D341Med (cell line): ENCODE measurements around the gene GPC5.
"Not testable (repeated sequence)": the region's sequence is repeated elsewhere in the genome, so short reads cannot be mapped to it uniquely, and the experiment has no call there.

Experiments
- DNase-seq: peaks from one replicate; pipeline ENCODE4 v3.0.0; 2012; ENCODE audit warnings: low spot score

The GPC5 gene

DNA sequence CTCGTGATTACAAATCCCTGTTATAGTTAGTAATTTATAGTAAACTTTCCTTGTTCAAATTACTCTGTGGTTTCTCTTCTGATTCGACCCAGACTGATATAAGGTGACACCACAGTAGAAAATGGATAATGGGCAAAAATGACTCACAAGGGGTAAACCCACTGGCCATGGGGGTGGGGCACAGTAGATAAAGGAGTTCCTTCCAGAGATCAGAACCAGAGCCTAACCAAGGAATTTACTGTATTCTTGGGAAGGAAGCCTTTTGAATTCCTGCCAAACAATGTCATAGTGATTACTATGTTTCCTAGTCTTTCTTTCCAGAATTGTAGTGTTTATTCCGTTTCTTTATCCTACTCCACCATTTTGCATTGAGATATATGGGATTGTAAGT lies 29.0 kb upstream of the GPC5 start:
- DNase-seq: no peak

DNA sequence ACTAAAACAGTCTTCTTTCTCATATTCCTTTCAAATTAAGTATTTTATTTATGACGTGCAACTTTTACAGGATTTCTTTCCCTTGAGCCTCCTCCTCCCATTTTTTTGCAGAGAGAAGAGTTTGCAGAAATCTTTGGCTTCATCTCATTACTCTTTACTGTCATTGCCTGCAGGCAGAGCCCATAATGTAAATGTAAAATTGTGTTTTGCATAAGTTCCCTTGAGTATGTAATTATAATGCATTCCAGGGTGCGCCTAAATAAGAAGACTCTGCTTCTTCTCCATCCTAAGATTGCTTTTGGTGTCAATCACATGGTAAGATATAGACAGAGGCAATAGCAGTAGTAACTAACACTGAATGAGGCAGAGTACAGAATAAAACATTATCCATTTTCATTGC lies 27.9 kb upstream of the GPC5 start:
- DNase-seq: no peak

DNA sequence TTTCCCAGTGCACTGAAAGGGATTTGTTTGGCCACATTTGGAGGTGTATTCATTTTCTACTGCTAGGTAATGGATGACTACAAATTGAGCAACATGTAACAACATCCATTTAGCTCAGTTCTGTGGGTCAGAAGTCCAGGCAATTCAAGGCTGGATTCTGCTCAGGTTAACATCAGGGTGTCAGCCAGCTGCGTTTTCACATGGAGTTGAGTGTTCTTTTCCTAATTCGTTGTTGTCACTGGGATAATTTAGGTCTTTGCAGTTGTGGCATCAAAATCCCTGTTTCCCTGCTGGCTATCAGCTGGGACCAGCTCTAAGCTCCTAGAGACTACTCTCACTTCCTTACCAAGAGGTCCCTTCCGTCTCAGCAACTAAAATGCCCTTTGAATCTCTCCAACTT lies 25.5 kb upstream of the GPC5 start:
- DNase-seq: no peak

DNA sequence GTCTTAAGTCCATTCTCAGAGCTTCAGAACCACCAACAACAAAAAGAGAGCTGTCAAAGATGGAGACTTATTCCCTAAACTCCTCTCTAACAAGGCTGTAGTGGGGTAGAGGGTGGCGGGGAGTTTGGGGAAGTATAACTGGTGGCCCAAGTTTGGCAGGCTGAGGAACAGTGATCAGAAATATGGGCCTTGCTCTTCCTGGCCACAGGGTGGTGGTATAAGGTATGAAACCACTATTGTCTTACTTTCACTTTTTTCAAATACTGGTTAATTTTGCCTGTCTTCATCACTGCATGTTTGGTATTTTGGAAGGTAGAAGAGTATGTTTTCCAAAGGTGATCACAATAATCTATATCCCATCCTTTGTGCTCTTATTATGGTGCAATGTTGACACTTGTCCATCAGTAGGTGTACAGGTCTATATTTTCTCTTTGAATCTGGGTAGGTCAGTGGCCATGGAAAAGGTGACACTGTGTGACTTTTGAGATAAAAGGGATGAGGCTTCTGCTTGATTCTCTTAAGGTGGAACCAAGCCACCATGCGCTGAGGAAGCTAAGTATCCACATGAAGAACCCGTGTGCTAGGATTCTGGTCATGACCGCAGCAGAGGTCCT lies 23.2 kb upstream of the GPC5 start:
- DNase-seq: peak; percentile 54

DNA sequence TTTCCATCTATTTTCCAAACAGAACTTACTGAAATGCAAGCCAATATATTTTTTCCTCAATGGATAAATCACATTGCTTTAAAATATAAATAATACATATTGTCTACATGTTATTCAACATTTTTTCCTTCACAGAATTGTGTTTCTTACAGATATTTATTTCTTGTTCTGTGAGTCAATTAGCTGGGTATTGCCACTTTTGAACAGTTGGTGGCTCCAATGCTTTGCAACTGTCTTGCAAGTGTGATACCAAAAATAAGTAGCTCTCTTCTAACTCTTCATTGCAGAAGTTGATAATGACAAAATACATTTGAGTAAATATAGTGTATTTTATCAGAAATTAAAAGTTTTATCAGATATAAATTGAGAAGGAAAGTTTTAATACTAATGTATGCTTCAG lies 17.1 kb upstream of the GPC5 start:
- DNase-seq: no peak

DNA sequence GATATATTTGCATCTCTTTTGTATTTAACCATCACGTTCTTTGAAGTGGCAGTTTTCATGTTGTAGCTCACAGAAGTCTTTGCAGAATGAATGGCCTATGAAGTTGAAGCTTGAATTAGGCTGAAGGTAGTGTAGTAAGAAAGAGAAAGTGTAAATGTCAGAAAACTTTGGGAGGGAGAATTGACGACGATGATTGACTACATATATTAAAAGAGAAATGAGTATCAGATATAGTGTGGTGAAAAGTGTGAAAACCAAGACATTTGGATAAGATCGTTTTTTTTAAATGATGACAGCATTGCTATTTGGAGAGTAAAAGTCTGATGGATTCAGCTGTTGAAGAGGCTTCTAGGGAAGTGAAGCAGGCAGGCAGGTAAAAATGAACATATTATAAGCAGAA lies 14.6 kb upstream of the GPC5 start:
- DNase-seq: no peak

DNA sequence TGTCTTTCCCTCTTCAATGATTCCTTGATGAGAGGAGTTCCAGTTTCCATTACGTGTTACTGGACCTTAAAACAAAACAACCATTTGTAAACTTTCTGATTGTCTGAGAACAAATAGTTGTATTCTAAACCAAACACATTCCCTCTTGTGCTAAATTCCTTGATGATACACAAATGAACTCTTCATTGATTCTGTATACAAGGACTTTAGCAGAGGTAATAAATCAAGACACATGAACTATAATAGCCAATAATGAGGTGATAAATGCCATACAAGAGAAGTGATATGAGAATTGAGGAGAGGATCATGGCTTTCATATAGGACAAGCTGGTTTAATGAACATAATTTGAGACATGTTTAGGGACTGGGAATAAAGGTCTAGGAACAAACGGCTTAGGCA lies 13.5 kb upstream of the GPC5 start:
- DNase-seq: no peak

DNA sequence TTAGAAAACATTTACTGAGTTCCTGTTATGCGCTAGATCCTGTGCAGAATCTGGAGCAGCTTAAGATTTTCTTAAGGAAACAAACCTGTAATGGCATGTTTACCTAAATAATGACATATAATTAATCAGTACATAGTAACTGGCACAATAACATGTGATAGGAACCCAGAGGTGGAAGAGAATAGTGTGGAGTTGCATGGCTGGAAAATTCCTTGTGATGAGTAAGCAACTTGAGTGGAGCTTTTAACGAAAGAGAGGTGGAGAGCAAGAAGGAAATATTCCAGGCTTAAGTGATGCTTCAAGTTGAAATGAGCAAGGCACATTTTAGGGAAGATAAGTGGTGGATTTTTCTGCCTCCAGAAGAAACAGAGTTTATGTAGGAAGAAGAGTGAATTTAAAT lies 9.2 kb upstream of the GPC5 start:
- no peak for DNase-seq

DNA sequence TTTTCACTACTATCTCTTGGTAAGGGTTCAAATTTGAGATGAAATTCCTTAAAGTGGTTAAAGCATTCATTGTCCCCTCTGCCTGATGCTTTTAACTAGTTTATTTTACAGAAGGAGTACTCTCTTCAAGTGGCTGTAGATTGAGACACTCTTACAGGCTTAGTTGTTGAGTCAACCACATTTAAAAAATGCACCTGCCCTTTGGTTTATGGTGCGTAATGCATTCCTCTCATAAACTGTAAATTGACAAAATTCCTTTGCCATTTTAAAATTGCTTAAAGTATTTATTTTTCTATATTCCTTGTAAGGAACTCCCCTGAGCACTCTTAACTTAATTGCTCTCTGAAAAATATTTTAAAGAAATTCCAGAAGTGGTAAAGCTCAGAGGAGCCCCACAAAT lies 826 bp upstream of the GPC5 start:
- DNase-seq: no peak

DNA sequence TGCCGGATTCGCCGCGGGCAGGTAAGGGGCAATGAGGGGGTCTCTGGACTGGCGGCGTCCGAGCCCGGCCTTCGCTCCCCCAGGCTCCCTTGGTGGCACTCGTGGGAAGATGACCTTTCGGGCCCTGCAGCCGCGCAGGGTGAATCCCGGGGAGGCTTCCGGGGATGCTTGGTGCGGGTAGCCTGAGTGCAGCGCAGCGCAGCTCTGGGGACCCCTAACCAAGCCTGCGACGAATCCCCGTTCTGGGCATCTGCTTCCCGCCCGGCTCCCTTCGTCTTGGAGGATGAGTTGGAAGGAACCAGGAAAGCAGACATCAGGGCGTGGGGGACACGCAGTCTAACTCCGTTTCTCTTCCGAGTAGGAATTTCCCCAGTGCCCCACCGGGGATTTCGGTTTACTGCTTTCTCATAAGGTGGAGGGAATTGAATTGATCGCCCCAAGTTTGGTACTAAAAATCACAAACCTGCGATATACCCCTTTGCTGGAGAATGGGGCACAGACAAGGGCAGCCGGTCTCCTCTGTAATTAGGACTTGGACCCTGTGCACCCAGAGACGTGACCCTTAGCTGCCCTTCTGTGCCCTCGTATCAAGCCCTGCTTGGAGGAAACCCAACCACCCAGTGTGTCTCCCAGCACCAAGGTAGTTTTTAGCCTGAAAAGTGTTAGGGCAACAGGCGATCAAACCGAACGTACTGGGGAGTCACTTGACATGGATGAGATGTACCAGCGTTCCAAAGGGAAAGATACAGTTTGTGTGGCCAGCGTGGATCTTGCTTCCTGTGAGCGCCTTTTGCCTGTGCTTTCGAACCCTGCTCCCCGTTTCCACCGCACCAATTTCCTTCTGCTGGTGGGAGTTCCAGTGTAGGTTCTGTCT lies 1.0 kb downstream of the GPC5 start:
- no peak for DNase-seq

DNA sequence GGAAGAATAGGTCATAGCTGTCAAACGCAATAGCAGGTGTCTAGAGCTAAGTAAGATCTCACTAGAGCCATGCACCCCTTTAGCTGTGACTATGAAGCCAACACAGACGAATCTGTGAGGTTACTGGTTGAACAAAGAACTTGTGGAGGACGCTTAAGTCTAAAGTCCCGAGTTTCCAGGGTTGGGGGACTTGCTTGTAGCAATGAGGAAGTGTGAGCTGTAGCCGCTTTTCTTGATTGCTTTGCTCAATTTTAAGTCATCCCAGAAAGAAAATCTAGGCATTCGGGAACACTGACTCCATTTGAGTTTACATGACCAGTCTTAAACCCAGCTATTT lies 1.6 kb downstream of the GPC5 start:
- DNase-seq: no peak

DNA sequence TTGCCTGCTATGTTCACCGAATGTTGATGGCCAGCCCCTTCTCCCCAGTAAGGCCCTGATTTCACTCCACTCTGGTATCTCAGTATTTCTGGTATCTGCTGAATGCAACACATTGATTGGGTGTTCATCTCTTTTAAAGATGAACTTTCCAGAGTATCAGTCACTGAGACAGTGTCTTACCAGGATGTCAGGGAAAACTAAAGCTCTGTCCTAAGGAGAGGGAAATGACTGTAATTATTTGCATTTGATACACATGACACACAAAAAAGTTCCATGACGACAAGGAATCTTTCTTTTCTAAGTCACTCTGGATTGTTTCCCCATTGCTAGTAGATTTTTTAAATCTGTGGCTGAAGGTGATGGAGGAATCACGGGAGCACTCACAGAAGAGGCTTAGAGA lies 2.2 kb downstream of the GPC5 start:
- no peak for DNase-seq

DNA sequence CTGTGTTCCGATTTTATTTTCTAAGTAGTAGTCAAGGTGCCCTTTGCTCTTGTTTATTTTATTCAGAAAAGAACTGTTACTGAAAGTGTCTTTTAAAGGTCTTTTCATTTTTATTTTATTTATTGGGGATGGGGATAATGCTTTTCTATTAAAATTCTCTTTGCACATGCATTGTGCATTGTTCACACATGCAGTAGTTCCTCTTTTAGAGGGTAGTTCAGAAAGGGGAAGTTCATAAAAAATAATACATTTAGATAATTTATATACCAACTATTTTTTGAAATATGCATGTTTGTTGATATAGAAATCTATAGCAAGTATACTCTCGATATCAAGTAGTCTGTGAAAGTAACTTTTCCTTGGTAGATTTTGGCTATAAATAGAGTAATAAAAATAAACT lies 3.5 kb downstream of the GPC5 start:
- no peak for DNase-seq

DNA sequence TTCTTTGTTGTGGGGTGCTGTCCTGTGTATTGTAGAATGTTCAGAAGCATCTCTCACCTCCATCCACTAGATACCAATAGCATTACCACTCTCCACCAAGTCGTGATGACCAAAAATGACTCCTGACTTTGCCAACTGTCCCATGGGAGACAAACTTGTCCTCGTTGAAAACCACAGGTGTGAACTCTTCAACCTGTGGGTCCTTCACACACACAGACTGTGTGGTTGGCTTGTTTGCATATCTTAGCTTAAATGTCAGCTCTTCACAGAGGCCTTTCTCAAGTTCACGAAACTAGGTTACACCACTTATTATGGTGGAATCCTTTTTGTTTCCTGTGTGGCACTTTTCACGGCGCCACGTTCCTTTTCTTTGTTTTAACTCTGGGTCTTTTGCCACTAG lies 6.8 kb downstream of the GPC5 start:
- no peak for DNase-seq

DNA sequence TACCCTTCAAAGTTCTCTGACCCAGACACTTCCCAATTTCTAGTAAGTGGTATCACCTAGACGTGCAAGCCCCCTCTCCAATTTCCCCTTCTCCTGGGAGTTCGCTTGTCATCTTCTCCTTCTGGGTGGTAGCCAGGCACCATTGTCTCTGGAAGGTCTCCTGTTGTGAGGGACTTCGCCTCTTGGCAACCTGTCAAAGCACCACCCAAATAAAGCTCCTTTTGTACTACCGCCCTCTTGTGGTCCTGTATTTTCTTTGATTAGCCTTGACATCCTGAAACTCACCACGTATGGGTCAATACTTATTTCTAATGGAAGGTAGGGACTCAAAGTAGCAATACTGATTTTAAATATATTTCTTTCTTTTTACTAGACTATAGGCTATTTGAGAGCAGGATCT lies 8.2 kb downstream of the GPC5 start:
- DNase-seq: peak; percentile 50

DNA sequence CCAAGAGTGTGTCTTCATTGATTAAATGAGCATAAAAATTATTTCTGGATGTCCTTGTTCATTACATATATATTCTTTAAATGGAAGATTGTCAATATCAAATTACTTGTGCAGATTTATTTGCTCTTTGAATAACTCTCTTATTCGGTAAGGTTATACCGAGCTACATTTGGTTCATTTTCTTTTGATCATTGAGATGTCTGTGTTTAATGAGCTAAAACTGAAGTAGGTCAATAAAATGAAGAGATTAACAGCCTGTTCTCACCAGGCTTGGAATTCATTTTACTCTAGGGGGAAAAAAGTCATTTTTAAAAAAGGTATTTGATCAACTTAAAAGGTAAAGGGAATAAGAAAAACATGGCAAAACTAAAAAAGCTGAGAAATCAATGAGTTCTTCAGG lies 10.6 kb downstream of the GPC5 start:
- DNase-seq: no peak

DNA sequence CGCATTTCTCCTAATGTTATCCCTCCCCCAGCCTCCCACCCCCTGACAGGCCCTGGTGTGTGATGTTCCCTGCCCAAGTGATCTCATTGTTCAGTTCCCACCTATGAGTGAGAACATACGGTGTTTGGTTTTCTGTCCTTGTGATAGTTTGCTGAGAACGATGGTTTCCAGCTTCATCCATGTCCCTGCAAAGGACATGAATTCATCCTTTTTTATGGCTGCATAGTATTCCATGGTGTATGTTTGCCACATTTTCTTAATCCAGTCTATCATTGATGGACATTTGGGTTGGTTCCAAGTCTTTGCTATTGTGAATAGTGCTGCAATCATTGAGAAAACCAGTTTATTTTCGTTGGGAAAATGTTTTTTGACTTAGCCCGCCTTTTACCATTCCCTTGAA lies 18.2 kb downstream of the GPC5 start:
- not testable (repeated sequence) for DNase-seq

DNA sequence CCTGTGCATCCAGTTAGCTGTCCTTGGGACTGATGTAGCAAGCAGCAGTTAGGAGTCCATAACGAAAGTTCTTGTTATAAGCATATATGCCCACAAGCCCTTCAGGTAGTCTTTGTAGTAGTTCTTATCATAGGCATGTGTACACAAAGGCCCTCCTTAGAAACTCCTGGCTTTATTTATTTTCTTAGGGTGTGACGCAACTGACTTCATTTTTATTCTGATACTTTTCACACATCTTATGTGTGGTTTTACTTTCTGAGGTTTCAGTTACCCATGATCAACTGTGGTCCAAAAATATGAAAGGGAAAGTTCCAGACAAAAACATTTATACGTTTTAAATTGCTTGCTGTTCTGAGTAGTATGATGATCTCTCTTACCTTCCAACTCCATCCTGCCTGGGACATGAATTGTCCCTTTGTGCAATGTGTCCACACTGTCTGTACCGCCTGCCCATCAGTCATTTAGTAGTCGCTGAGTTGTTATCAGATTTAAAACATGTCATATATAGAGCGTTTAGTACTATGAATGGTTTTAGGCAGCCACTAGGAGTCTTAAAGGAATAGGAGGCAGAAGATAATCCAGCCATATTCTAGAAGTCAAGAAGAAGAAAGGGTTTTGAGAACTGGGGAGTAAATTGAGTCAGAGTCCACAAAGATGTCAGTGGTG lies 19.4 kb downstream of the GPC5 start:
- no peak for DNase-seq

DNA sequence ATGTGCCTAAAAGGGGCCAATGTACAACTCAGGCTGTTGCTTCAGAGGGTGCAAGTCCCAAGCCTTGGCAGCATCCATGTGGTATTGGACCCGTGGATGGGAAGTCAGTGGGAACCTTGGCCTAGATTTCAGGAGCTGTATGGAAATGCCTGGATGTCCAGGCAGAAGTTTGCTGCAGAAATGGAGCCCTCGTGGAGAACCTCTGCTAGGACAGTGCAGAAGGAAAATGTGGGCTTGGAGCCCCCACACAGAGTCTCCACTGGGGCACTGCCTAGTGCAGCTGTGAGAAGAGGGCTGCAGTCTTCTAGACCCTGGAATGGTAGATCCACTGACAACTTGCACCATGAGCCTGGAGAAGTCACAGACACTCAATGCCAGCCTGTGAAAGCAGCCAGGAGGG lies 28.5 kb downstream of the GPC5 start:
- no peak for DNase-seq

DNA sequence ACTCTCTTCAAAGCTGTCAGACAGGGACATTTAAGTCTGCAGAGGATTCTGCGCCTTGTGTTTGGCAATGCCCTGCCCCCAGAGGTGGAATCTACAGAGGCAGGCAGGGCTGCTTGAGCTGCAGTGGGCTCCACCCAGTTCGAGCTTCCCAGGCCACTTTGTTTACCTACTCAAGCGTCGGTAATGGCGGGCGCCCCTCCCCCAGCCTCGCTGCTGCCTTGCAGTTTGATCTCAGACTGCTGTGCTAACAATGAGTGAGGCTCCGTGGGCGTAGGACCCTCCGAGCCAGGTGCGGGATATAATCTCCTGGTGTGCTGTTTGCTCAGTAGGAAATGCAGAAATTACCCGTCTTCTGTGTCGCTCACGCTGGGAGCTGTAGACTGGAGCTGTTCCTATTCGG lies 40.3 kb downstream of the GPC5 start:
- not testable (repeated sequence) for DNase-seq

DNA sequence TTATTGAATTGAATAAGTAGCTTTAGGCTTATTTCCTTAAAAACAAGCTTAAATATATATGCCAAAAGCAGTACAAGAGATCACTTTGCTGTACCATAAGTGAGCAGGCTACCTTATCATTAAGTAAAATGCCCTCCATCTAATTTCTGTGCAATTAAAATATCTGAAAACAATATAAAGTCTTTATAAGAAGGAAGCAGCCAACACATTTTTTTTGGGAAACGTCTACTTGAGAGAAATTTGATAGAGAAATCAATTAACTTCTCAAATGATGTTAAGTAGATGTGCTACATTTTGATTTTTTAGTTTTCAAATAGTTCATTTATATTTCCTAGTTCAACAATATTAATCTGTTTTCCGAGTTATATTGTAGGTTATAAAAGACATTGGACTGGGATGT lies 52.5 kb downstream of the GPC5 start:
- DNase-seq: no peak

DNA sequence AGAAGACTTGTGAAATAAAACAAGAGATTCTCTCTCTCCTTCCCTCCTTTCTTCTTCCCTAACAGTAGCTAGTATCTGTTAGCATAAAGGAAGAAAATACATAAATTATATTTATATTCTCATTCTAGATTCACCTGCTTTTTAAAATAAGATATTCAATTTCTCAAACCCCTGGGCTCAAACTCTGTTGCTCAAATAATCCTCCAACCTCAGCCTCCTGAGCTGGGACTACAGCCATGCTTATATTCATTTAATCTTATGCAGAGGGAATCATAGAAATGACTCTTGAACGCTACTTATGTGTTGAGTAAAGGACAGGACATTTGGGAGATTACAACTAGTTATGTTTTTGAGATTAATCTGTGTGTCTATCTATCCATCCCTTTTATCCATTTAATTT lies 56.2 kb downstream of the GPC5 start:
- DNase-seq: no peak

DNA sequence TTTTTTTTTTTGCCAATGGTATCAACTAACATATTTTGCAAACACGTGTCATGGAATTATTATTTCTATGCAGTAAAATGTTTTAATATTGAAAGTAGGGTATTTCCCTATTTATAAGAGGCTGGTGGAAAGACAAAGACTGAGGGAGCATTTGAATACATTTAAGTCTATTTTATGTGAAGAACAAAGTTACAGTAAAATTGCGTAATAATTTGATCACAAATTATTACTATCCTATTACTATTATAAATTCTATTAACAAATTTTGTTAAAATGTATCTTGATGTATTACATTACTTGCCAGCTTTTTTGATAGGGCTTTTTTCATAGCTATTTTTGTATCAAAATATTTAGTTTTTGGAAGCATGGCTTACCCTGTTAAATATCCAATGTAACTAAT lies 58.4 kb downstream of the GPC5 start:
- DNase-seq: no peak

DNA sequence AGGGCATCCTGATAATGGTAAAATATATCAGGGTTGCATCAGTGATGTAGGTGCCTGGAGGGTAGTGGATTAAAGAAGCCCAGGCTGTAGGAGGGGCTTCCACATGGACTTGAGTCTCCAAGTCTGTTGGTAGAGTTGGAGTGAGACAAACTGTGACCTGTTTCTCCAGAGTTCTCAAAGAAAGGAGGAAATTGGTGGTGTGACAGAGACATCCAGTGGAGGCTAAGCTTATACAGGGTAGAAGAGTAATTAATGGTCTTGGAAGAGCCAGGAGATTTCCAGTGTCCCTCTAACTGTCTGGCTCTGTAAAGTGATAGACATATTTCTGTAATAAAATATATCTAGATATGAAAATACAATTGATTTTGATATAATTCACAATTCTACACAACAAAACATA lies 61.1 kb downstream of the GPC5 start:
- no peak for DNase-seq
